OCI-LY1 (cell line): ENCODE data around the gene UCHL5.
"Not testable (repeated sequence)": the region's sequence is repeated elsewhere in the genome, so short reads cannot be mapped to it uniquely, and the experiment has no call there.

Experiments
- CTCF ChIP-seq: fragments of 200-600 bp; sonication (generic), shearing (Covaris generic); IDR thresholded peaks from 2 replicates; pipeline ENCODE4 v1.5.1; 2017; ENCODE audit warnings: mild to moderate bottlenecking, antibody characterized with exemption, low read length, moderate library complexity, mixed read lengths
- EZH2 ChIP-seq: fragments of 200-600 bp; sonication (generic), shearing (Covaris generic); IDR thresholded peaks from 2 replicates; pipeline ENCODE4 v1.8.0; 2017; ENCODE audit warnings: borderline replicate concordance, mixed run types, mild to moderate bottlenecking, antibody characterized with exemption, low read length, moderate library complexity, mixed read lengths

DNA sequence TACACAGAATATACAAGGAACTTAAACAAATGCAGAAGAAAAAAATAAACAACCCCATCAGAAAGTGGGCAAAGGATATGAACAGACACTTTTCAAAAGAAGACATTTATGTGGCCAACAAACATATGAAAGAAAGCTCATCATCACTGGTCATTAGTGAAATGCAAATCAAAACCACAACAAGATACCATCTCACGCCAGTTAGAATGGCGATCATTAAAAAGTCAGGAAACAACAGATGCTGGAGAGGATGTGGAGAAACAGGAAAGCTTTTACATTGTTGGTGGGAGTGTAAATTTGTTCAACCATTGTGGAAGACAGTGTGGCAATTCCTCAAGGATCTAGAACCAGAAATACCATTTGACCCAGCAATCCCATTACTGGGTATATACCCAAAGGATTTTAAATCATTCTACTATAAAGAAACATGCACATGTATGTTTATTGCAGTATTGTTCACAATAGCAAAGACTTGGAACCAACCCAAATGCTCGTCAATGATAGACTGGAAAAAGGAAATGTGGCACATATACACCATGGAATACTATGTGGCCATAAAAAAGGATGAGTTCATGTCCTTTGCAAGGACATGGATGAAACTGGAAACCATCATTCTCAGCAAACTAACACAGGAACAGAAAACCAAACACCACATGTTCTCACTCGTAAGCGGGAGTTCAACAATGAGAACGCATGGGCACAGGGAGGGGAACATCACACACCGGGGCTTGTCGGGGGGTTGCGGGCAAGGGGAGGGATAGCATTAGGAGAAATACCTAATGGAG, 26.3 kb downstream of the UCHL5 start:
- TF ChIP-seq CTCF, EZH2: not testable (repeated sequence)
